ENCODE measurements around the gene STUB1.

DNA sequence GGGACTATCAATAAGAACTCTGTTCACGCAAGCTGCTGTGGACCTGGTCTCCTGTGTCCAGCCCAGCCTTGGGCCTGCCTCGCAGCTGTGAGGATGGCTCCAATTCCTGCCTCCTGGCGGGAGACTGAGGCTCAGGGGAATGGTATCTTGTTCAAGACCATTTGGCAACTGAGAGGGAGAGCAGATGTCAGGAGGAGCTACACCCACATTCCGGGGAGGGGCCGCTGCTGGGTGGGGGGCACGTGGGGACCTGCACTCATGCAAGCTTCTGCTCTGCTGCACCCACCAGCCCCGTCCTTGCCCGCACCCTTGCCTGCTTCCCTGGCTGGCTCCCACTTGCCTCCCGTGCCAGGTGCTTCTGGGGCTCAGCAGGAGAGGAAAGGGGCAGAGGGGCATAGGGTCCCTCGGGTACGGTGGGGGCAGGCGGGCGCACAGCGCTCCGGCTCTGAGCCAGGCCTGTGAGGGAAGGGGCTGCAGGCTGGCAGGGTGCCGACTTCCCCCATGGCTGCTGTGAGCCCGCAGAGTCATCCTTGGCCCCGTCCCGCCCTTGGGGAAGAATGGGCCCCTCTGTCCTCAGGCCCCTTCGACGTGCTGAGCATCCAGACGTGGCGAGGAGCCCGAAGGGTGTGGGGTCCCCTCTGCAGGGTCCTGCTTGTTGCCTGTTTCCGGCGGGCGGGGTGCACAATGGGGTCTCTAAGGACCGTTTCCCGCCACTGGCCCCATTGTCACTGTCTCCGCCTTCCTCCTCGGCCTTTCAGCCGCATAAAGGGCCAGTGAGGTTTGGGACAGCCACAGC lies 37.4 kb downstream of the STUB1 start:
- TF ChIP-seq EZH2 (IDR thresholded peaks at IDR 0.05; ENCODE audit: insufficient read depth, poor library complexity, severe bottlenecking) = no peak
- TF ChIP-seq EZH2phosphoT487 (IDR thresholded peaks at IDR 0.05; ENCODE audit: insufficient read depth, low read depth) = no peak

All from GM23248 (cell line).